ENCODE data around the gene CCDC13.
A peak's percentile ranks its signal among the peaks of the same experiment; 100 is the strongest.

CCDC13 gene

GRCh38 chr3:42799376-42799775 is 26.3 kb upstream of the CCDC13 start:
- no peak for DNase-seq

- no peak for DNase-seq
Measured at GRCh38 chr3:42796332-42796885, 23.4 kb upstream of the CCDC13 start.

GRCh38 chr3:42795621-42796181 is 22.6 kb upstream of the CCDC13 start:
- no peak for DNase-seq

- no peak for DNase-seq
Measured at GRCh38 chr3:42790714-42791229, 17.7 kb upstream of the CCDC13 start.

GRCh38 chr3:42786631-42787030 is 13.6 kb upstream of the CCDC13 start:
- no peak for DNase-seq

- no peak for DNase-seq
Measured at GRCh38 chr3:42786212-42786611, 13.2 kb upstream of the CCDC13 start.

GRCh38 chr3:42780892-42781700 is 8.0 kb upstream of the CCDC13 start:
- DNase-seq = no peak

- no peak for DNase-seq
Measured at GRCh38 chr3:42780398-42780797, 7.3 kb upstream of the CCDC13 start.

GRCh38 chr3:42778644-42779043 is 5.6 kb upstream of the CCDC13 start:
- DNase-seq = no peak

- DNase-seq = no peak
Measured at GRCh38 chr3:42773409-42773751, 327 bp upstream of the CCDC13 start.

- DNase-seq = no peak
Measured at GRCh38 chr3:42771271-42771670, 1.8 kb downstream of the CCDC13 start.

GRCh38 chr3:42769477-42770131 is 3.4 kb downstream of the CCDC13 start:
- no peak for DNase-seq

- DNase-seq = no peak
Measured at GRCh38 chr3:42764561-42765295, 8.3 kb downstream of the CCDC13 start.

- DNase-seq = no peak
Measured at GRCh38 chr3:42764115-42764514, 8.9 kb downstream of the CCDC13 start.

- DNase-seq = no peak
Measured at GRCh38 chr3:42763021-42763420, 10.0 kb downstream of the CCDC13 start.

GRCh38 chr3:42762046-42762724 is 10.9 kb downstream of the CCDC13 start:
- peak; percentile 38 for DNase-seq

GRCh38 chr3:42758126-42758525 is 14.9 kb downstream of the CCDC13 start:
- DNase-seq = no peak

- DNase-seq = no peak
Measured at GRCh38 chr3:42756681-42757213, 16.3 kb downstream of the CCDC13 start.

- no peak for DNase-seq
Measured at GRCh38 chr3:42755681-42756578, 17.1 kb downstream of the CCDC13 start.

GRCh38 chr3:42753757-42754156 is 19.3 kb downstream of the CCDC13 start:
- no peak for DNase-seq

GRCh38 chr3:42752961-42753360 is 20.1 kb downstream of the CCDC13 start:
- DNase-seq = no peak

Data from CD4-positive, alpha-beta T cell treated with Interferon gamma for 1 hour (primary cell).